Activated T-helper 17 cell treated with anti-CD3 and anti-CD28 coated beads, Interleukin-2, amount 50 U/mL, for 72 hours (primary cell): ENCODE data around the gene PTPRM. TPM values are rescaled to one million over a fixed set of nuclear protein-coding genes. Genes with fewer than 3 reads are reported as not detected.

Source experiments
- ATAC-seq: fragments of 150-1000 bp; cut with Tn5 transposase; replicated peaks from 2 replicates; pipeline ENCODE4 v1.10.0; 2021; ENCODE audit warnings: mild to moderate bottlenecking, moderate library complexity
- H3K27ac Mint-ChIP-seq: one replicate; pipeline ENCODE4 v1.8.0; 2022; ENCODE audit warnings: mixed read lengths
- H3K27me3 Mint-ChIP-seq: one replicate; pipeline ENCODE4 v1.8.0; 2022; ENCODE audit warnings: mixed read lengths
- H3K36me3 Mint-ChIP-seq: one replicate; pipeline ENCODE4 v1.8.0; 2022; ENCODE audit warnings: low read depth, mild to moderate bottlenecking, mixed read lengths
- H3K4me1 Mint-ChIP-seq: one replicate; pipeline ENCODE4 v1.8.0; 2022; ENCODE audit warnings: mixed read lengths
- H3K4me3 Mint-ChIP-seq: one replicate; pipeline ENCODE4 v1.8.0; 2022; ENCODE audit warnings: mild to moderate bottlenecking, mixed read lengths
- H3K9me3 Mint-ChIP-seq: one replicate; pipeline ENCODE4 v1.8.0; 2022; ENCODE audit warnings: mixed read lengths
- total RNA-seq, 2 donors: library from RNA; stranded (reverse); gene quantifications; one replicate each; pipeline ENCODE4 v1.2.3, GENCODE V29; 2022

PTPRM gene
- total RNA-seq, 2 donors from 2014 or later: 7.5 to 24.5 TPM

DNA sequence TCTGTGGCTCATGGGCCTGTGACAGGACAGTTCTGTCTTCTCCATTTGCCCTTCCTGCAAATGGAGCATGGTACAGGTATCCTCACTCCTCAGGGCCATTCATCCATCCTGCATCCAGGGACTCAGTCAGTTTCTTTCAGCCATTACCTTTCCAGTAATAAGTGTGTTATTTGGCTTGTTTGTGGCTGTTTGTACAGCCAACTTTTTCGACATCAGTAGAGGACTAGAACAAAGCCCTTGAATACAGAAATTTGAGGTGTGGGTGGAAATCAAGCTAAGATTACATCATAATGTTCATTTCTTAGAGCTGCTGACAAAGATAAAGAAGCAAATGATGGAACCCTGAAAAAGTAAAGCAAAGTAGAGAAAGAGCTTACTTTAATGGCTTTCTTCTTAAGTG lies 290.4 kb downstream of the PTPRM start:
- Mint-ChIP-seq H3K27me3 (no peaks in the 10 kb centered on the region), H3K27ac (no peak overlapping the region), H3K36me3 (no peaks in the 10 kb centered on the region), H3K9me3 (peaks cover 7% of the 10 kb centered on the region), H3K4me3 (no peak overlapping the region), H3K4me1 (no peaks in the 10 kb centered on the region)
- ATAC-seq: no peak

DNA sequence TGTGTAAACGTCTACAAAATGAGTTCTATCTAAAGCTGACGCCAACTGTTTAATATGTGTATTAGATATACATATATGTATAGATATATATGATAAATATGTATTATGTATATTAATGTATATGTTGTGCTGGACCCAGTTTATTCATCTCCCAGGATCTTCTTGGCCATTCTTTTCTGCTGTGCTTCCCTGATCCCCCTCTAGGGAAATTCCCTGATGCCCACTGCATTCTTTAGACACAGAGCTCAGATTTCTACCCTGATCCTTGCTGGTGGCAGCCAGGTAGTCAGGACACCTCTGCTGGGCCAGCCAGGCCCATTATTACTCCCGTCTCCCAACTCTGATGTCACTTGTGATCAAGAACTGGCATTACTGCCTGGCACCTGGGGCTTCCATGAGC lies 292.0 kb downstream of the PTPRM start:
- H3K27ac Mint-ChIP-seq: no peak overlapping the region
- H3K36me3 Mint-ChIP-seq: no peaks in the 10 kb centered on the region
- no peak overlapping the region for H3K4me3 Mint-ChIP-seq
- H3K9me3 Mint-ChIP-seq: peaks cover 7% of the 10 kb centered on the region
- H3K4me1 Mint-ChIP-seq: no peaks in the 10 kb centered on the region
- no peak for ATAC-seq
- no peaks in the 10 kb centered on the region for H3K27me3 Mint-ChIP-seq

DNA sequence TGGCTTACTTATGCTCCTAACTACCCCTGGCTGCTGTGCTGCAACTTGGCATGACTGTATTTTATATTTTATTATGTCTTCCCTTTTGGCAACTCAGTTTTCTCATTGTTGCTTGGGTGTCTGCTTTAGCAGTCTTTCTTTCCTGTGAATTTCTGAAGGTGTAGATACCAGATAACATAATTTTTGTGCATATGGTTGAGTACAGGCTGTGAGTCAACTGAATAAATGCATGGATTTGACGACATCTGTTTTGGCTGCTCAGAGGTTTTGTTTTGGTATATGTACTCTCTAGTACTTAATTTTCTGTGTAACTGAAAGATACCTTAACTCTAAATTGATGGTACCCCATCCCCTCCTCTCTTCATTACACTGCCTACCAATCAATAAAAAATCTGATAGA lies 303.1 kb downstream of the PTPRM start:
- ATAC-seq: no peak
- Mint-ChIP-seq H3K9me3 (peaks cover 19% of the 10 kb centered on the region), H3K27me3 (no peaks in the 10 kb centered on the region), H3K27ac (no peak overlapping the region), H3K4me1 (no peaks in the 10 kb centered on the region), H3K4me3 (no peak overlapping the region), H3K36me3 (no peaks in the 10 kb centered on the region)

DNA sequence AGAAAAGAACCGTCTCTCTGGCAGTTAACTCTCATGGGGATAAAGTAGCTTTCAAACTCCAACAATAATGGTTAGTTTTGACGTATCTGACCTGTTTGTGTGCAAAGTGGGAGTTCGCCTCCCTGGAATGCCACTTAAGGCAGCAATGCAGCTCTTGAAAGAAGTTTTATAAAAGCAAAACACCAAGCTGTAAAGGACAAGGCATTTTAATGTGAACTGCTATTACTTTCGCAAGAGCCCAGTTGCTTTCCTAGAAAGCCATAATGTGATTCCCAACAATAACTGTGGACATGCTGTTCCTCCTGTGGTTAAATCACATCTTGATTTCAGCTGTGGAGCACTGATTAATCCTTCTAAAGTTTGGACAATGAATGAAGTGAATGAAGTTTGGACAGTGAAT lies 303.7 kb downstream of the PTPRM start:
- Mint-ChIP-seq H3K36me3 (no peaks in the 10 kb centered on the region), H3K27ac (no peak overlapping the region), H3K9me3 (peaks cover 18% of the 10 kb centered on the region), H3K27me3 (no peaks in the 10 kb centered on the region), H3K4me3 (no peak overlapping the region), H3K4me1 (no peaks in the 10 kb centered on the region)
- ATAC-seq: no peak

DNA sequence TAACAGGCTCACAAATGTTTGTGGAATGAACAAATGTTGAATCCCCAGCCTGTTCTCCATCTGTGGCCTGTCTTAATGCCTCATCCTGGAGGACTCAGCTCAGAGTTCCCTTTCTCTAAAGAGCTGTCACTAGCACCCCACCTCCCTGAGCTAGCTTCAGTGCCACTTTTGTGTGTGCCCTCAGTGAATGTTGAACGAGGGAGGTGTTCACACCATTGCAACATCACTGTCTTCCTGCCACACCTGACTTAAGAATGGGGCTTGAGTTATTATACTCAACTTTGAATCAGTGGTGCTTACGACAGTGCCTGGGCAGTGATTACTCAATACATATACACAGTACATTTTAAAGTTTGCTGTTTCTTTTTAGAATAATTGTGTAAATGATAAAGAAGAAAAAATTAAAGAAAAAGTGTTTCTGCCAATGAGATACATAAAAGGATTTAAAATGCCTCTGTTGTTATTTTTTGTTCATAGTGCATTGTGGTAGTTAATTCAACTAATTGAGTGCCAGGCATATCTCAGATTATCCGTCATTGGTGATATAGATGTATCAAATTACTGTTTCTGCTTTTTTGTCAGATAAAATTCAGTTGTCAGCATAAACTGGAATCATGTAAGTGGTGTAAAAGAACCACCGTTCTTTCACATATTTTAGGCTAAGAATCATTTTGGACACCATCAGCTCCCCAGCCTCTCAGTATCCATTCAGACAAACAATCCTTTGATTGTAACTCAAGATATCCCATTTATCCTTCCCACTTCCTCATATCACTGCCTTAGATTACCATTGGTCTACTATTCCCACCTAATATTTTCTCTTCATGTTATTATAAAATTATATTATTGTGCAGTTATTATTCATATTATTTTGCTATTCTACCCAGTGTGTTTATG lies 304.7 kb downstream of the PTPRM start:
- H3K4me1 Mint-ChIP-seq: no peaks in the 10 kb centered on the region
- ATAC-seq: no peak
- no peaks in the 10 kb centered on the region for H3K36me3 Mint-ChIP-seq

DNA sequence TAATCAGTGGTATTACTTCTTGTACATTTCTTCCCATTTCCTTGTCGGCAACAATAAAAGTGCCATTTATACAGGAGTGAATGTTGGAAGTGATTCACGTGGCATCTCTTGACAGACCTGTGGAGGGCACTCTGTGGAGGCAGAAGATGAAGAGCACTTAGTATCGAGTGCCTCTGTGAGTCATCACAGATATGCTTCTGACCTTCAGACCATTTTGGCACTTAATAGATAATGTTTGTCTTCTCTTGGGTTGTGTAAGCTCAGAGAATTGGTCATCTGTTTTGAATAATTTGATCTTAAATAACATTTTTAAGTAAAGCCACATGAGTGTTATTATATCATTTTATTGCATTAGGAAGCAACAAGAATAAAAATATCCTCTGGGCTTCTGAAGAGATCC lies 305.5 kb downstream of the PTPRM start:
- Mint-ChIP-seq H3K27me3 (no peaks in the 10 kb centered on the region), H3K4me1 (no peaks in the 10 kb centered on the region), H3K36me3 (no peaks in the 10 kb centered on the region), H3K9me3 (peaks cover 5% of the 10 kb centered on the region), H3K4me3 (no peak overlapping the region), H3K27ac (no peak overlapping the region)
- no peak for ATAC-seq

More for the DNA sequence above, 304.7 kb downstream of the PTPRM start:
- Mint-ChIP-seq H3K27me3 (no peaks in the 10 kb centered on the region), H3K27ac (no peak overlapping the region), H3K4me3 (no peak overlapping the region), H3K9me3 (peaks cover 9% of the 10 kb centered on the region)

DNA sequence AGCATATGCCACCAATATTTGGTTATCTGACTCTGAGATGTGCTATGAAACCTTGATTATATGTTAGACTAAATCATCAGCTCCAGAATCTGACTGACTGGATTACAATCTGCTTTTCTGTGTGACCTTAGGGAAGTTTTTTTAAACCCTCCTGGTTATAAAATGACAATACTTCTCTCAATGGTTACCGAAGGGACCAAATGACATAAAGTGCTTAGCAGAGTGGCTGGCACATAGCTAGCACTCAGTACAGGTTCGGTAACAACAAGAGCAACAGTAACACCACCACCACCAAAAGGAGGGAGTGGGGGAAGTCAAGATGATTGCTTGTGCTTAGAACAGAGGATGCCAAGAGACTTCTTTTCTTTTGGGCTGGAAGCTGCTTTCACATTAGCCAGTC lies 306.2 kb downstream of the PTPRM start:
- Mint-ChIP-seq H3K4me3 (no peak overlapping the region), H3K27ac (no peak overlapping the region), H3K9me3 (no peaks in the 10 kb centered on the region), H3K27me3 (no peaks in the 10 kb centered on the region), H3K36me3 (no peaks in the 10 kb centered on the region), H3K4me1 (no peaks in the 10 kb centered on the region)
- no peak for ATAC-seq

DNA sequence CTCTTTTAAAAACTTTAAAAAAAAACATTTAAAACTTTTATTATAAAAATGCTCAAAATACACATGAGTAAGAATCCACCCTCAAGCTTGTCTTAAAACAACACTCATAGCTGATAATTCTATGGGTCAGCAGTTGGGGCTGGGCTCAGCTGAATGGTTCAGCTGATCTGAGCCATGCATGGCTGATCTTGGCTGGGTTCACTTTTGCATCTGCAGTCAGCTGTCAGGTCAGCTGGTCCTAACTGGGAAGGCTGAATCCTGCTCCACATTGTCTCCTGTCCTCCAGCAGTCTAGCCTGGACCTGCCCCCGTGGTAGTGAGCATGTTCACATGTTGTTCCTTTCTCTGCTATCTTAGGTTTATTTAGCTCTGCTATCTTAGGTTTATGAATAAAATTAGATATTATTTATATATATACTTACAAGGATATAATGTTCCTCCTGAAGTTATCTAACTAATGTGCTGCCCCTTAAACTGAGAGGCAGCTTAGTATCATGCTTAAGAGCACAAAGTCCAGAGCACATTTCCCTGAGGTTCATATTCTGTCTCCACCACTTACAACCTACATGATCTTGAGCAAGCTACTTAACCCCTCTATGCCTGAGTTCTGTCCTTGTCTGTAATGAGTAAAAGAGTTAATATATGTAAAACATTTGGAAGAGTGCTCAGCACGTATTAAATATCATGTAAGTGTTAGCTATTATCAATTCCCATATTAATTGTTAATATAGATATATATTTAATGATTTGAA lies 309.4 kb downstream of the PTPRM start:
- no peaks in the 10 kb centered on the region for H3K4me1 Mint-ChIP-seq

DNA sequence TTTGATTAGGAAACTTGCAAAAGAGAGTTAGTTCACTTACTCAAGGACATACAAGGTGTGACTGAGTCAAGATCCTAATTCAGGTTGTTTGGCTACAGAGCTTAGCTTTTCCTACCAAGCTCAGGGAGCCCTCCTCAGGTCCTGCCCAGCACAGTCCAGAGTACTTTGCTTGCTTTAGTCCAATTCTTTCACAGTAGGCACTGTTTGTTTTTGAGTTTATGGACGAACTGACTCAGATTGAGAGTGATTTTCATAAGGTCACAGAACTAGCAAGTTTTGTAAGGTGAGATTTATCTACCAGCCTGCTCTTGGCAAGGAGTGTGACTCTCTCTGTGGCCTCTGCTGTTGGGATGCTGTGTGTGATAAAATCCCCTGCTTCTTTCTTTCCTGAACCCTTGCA lies 310.5 kb downstream of the PTPRM start:
- no peak overlapping the region for H3K27ac Mint-ChIP-seq
- H3K4me1 Mint-ChIP-seq: no peaks in the 10 kb centered on the region
- H3K27me3 Mint-ChIP-seq: no peaks in the 10 kb centered on the region
- no peaks in the 10 kb centered on the region for H3K36me3 Mint-ChIP-seq
- peak; percentile 65 for ATAC-seq
- no peaks in the 10 kb centered on the region for H3K9me3 Mint-ChIP-seq
- no peak overlapping the region for H3K4me3 Mint-ChIP-seq

More for the DNA sequence above, 309.4 kb downstream of the PTPRM start:
- Mint-ChIP-seq H3K9me3 (no peaks in the 10 kb centered on the region), H3K27me3 (no peaks in the 10 kb centered on the region), H3K27ac (no peak overlapping the region), H3K36me3 (no peaks in the 10 kb centered on the region), H3K4me3 (no peak overlapping the region)
- ATAC-seq: no peak

DNA sequence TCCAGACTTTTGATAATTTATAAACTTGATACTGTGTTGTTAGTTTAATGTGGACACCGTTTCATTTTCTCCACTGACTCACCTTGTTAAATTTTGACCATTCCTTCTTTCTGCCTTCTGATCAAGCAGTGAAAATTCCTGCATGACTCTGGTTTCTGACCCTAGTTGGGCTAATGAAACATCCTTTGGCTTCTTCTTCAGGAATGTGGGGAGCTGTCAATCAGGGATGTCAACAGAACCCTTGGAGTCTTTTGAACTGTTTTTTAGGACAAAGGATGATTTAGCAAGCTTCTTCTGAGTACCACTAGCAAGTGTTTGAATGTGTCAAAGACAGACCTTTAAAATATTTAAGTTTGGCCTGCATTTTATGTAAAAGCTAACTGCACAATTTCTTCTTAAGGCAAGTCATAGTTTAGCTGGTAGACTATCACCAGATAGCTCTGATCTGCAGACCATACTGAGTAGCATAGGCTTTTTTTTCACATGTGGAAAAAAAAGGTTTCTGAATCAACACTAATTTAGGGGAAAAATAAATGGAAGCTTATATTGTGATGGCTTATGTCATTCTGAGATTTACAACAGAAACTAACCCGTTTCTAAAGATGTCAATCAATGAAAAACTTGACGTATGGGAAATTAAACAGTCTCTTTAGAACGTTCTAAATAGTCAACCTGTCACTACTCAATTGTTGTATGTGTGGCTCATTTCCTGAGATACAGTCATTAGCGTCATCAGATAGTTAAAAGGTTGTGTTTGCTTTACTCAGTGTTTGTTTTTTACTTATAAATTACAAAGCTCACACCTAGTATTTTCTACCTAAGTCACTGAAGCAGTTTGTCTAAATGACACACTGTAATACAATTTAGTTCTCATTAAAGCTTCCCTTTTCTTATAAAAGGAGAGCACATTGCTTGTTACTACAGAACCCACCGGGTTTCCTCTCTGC lies 311.4 kb downstream of the PTPRM start:
- ATAC-seq: peak; percentile 79
- no peak overlapping the region for H3K27ac Mint-ChIP-seq
- H3K36me3 Mint-ChIP-seq: no peaks in the 10 kb centered on the region
- H3K9me3 Mint-ChIP-seq: no peaks in the 10 kb centered on the region
- no peaks in the 10 kb centered on the region for H3K27me3 Mint-ChIP-seq
- no peak overlapping the region for H3K4me3 Mint-ChIP-seq
- no peaks in the 10 kb centered on the region for H3K4me1 Mint-ChIP-seq

DNA sequence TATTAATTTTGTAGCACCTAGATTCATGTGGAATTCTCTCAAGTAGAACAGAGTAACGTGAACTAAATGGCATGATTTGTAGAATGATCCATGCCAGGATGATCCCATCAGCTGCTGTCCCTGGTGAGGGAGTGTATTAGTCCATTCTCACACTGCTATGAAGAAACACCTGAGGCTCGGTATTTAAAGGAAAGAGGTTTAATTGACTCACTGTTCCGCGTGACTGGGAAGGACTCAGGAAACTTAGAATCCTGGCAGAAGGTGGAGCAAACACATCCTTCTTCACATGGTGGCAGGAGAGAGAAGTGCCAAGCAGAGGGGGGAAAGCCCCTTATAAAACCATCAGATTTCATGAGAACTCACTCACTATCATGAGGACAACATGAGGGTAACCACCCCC lies 312.6 kb downstream of the PTPRM start:
- no peaks in the 10 kb centered on the region for H3K4me1 Mint-ChIP-seq
- H3K27ac Mint-ChIP-seq: no peak overlapping the region
- ATAC-seq: no peak
- no peaks in the 10 kb centered on the region for H3K27me3 Mint-ChIP-seq
- H3K36me3 Mint-ChIP-seq: no peaks in the 10 kb centered on the region
- H3K9me3 Mint-ChIP-seq: no peaks in the 10 kb centered on the region
- no peak overlapping the region for H3K4me3 Mint-ChIP-seq

DNA sequence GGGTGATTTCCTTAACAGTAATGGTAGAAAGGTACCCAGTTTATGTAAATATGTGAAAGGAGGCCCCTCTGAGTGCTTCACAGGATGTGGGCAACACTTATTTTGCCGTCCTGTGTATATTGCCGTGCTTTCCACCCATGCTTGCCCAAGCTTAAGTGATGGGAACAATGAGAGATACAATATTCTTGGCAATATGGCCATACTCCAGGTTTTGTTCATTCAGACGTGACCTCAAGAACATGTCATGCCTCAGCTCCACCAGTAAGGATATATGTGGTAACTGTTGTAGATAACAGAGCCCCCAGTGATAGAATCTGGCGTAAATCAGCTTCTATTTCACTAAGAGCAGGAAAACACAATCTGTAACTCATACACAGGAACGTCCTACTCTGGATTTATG lies 318.7 kb downstream of the PTPRM start:
- H3K27me3 Mint-ChIP-seq: no peaks in the 10 kb centered on the region
- no peaks in the 10 kb centered on the region for H3K9me3 Mint-ChIP-seq
- no peaks in the 10 kb centered on the region for H3K4me1 Mint-ChIP-seq
- H3K4me3 Mint-ChIP-seq: no peak overlapping the region
- no peak overlapping the region for H3K27ac Mint-ChIP-seq
- no peaks in the 10 kb centered on the region for H3K36me3 Mint-ChIP-seq
- peak; percentile 28 for ATAC-seq

DNA sequence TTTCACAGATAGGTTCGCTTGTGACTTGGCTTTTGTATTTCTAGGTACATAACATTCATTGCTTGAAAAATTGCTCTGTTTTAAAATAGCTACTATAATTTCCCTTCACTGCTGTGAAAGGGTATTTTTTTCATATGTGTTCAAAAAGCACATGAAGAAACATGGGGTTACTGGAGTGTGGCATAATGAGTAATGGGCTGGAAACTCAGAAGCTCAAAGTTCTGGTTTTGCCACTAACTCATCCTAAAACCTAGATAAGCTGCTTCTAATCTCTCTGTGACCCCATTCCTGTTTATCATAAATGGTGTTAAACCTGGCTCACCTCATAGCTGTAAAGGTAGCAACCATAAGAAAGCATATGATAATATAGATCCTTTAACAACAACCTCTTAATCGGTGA lies 319.3 kb downstream of the PTPRM start:
- no peaks in the 10 kb centered on the region for H3K9me3 Mint-ChIP-seq
- H3K4me3 Mint-ChIP-seq: no peak overlapping the region
- no peaks in the 10 kb centered on the region for H3K27me3 Mint-ChIP-seq
- ATAC-seq: peak; percentile 38
- H3K27ac Mint-ChIP-seq: no peak overlapping the region
- no peaks in the 10 kb centered on the region for H3K4me1 Mint-ChIP-seq
- no peaks in the 10 kb centered on the region for H3K36me3 Mint-ChIP-seq

DNA sequence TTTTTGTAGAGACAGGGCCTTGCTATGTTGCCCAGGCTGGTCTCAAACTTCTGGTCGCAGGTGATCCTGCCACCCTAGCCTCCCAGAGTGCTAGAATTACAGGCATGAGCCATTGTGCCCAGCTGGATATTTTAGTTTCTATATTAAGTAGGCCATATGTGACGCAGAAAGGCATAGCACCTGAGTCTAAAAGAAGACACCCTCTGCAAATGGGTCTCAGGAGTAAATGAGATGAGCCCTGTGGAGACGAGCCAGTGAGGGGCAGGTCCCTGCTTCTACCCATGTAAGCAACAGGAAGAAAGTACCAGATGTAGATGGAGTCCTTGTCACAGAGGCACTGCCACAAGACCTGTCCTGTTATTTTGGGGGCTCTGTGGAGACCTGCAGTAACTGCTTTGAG lies 322.4 kb downstream of the PTPRM start:
- ATAC-seq: no peak
- H3K4me1 Mint-ChIP-seq: no peaks in the 10 kb centered on the region

More for the DNA sequence above, 322.4 kb downstream of the PTPRM start:
- Mint-ChIP-seq H3K9me3 (no peaks in the 10 kb centered on the region), H3K27me3 (no peaks in the 10 kb centered on the region), H3K4me3 (no peak overlapping the region), H3K27ac (no peak overlapping the region), H3K36me3 (no peaks in the 10 kb centered on the region)
